ENCODE measurements around the gene CAMK2N1. TPM values are rescaled to one million over a fixed set of nuclear protein-coding genes. Genes with fewer than 3 reads are reported as not detected.

The CAMK2N1 gene
- polyA plus RNA-seq, 1 experiment = 83.1 TPM

- no peak for TF ChIP-seq CTCF (IDR thresholded peaks at IDR 0.05; ENCODE audit: low read depth, low read length)
- Histone ChIP-seq H3K27ac (ENCODE audit: low read depth, low read length) (peak overlapping the region; percentile 68), H3K27me3 (ENCODE audit: control insufficient read depth, insufficient read depth, low read length) (peaks cover 2% of the 10 kb centered on the region), H3K9me3 (ENCODE audit: control insufficient read depth, insufficient read depth, low read length) (peaks cover 10% of the 10 kb centered on the region; the same call in 1 of the 2 replicates), H3K4me3 (ENCODE audit: low read depth, low read length) (peak overlapping the region; percentile 88)
- ChIA-PET CTCF (interaction anchor here (1.2 kb wide), 1 partner anchor 11 kb away, joined by 3 read pairs; no protein-coding TSS in a partner anchor), POLR2A (interaction anchor here (0.8 to 2.0 kb wide), 4 partner anchors 10 to 603 kb away, joined by 3 to 16 read pairs (median 4); partner anchors contain the start of genes MUL1 and OTUD3)
- DNase-seq (ENCODE audit: low read depth, low spot score) = no peak
These were observed 1.2 kb downstream of the CAMK2N1 start for GRCh38 chr1:20484519-20485462.

GRCh38 chr1:20483833-20484518, 2.0 kb downstream of the CAMK2N1 start:
- CTCF ChIA-PET = interaction anchor here (0.7 to 3.2 kb wide), 5 partner anchors 11 to 848 kb away, joined by 3 to 30 read pairs (median 3); no protein-coding TSS in a partner anchor

DNA sequence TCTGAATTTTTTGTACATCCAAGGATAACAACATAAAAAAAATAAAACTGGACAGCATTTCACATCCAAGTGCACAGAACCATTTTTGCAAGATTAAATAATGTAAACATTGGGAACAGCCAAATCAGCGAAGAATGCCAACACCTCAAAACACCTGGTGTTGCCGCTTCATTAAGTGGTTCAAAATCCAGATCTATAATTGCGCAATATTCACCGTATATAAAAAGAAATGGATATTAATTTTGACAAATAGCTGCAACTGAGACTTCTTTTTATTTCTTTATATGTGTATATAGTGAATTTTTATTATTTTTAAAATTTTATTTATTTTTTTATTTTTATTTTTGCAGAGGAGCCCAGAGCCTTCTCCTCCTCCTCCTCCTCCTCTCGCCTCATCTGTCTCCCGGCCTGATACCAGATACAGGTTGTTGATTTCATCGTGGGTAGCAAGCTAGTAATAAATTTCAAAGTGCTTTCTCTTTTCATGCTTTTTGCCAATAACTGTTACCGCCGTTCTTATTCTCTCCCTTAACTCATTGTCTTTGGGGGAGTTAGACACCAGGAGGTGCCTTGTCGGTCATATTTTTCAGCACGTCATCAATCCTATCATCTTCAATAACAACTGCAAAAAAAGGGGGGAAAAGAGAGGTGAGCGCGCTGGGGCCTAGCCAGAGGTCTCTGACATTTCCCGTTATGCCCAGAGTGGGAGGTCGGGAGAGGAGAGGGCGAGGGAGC, 2.7 kb downstream of the CAMK2N1 start:
- no peak for DNase-seq (ENCODE audit: low read depth, low spot score)
- Histone ChIP-seq H3K9me3 (ENCODE audit: control insufficient read depth, insufficient read depth, low read length) (peaks cover 10% of the 10 kb centered on the region; the same call in 1 of the 2 replicates), H3K27me3 (ENCODE audit: control insufficient read depth, insufficient read depth, low read length) (peaks cover 2% of the 10 kb centered on the region), H3K4me3 (ENCODE audit: low read depth, low read length) (peak overlapping the region; percentile 88), H3K27ac (ENCODE audit: low read depth, low read length) (peak overlapping the region; percentile 68)
- POLR2A ChIA-PET = interaction anchor here (0.7 to 2.0 kb wide), 12 partner anchors 9 to 232 kb away, joined by 3 to 16 read pairs (median 4); no protein-coding TSS in a partner anchor
- CTCF ChIA-PET = interaction anchor here (0.7 to 3.2 kb wide), 7 partner anchors 10 to 848 kb away, joined by 3 to 30 read pairs (median 4); no protein-coding TSS in a partner anchor
- TF ChIP-seq CTCF (IDR thresholded peaks at IDR 0.05; ENCODE audit: low read depth, low read length) = no peak

More at GRCh38 chr1:20483833-20484518, 2.0 kb downstream of the CAMK2N1 start:
- peaks cover 10% of the 10 kb centered on the region; the same call in 1 of the 2 replicates for H3K9me3 ChIP-seq (ENCODE audit: control insufficient read depth, insufficient read depth, low read length)
- peak overlapping the region; percentile 88 for H3K4me3 ChIP-seq (ENCODE audit: low read depth, low read length)
- TF ChIP-seq CTCF (IDR thresholded peaks at IDR 0.05; ENCODE audit: low read depth, low read length) = no peak
- peak overlapping the region; percentile 68 for H3K27ac ChIP-seq (ENCODE audit: low read depth, low read length)
- peaks cover 2% of the 10 kb centered on the region for H3K27me3 ChIP-seq (ENCODE audit: control insufficient read depth, insufficient read depth, low read length)
- POLR2A ChIA-PET = interaction anchor here (0.8 to 2.0 kb wide), 7 partner anchors 9 to 157 kb away, joined by 3 to 16 read pairs (median 4); partner anchors contain the start of gene MUL1
- DNase-seq (ENCODE audit: low read depth, low spot score) = no peak

DNA sequence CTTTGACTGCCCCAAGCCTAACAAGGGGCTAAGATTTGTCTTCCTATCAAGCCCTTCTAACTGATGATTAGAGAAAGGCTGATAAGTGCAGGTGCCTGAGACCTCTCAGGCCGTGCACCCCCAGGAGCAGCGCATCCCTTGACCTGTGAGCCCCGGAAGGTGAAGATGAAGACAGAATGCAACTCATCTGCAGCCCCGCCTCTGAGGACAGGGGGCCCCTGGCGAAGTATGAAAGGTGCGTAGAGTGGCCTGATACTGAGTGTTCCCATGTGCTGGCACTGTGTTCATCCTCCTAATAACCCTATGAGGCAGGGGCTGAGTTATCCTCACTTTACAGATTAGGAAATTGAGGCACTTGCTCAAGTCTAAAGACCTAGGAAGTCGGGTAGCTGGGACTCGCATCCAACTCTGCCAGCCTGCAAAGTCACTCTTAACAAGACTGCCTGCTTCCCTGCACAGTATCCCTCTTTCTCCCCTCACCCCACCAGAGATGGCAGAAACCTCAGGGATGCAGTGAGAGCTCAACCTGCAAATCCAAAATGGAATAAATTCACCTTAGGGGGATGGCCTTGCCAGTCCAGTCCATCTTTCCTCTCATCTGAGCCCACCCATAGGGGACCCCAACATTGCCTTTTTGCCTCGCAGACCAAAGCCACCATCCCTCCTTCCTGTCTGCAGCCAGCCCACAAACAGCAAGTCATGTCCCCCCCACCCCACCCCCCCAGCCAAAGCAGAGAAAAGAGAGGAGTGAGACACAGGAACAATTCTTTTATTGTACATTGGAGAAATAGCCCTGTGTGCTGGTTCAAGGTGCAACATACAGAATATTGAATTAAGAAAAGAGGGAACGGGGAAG, 4.1 kb downstream of the CAMK2N1 start:
- TF ChIP-seq CTCF (IDR thresholded peaks at IDR 0.05; ENCODE audit: low read depth, low read length) = no peak
- CTCF ChIA-PET = interaction anchor here (0.8 to 3.2 kb wide), 4 partner anchors 12 to 269 kb away, joined by 3 to 30 read pairs (median 6); no protein-coding TSS in a partner anchor
- no peak overlapping the region for H3K4me3 ChIP-seq (ENCODE audit: low read depth, low read length)

More for the DNA sequence above, 4.1 kb downstream of the CAMK2N1 start:
- Histone ChIP-seq H3K9me3 (ENCODE audit: control insufficient read depth, insufficient read depth, low read length) (peaks cover 10% of the 10 kb centered on the region; the same call in 1 of the 2 replicates), H3K27ac (ENCODE audit: low read depth, low read length) (peak overlapping the region; percentile 73), H3K27me3 (ENCODE audit: control insufficient read depth, insufficient read depth, low read length) (no peaks in the 10 kb centered on the region)
- DNase-seq (ENCODE audit: low read depth, low spot score) = no peak
- POLR2A ChIA-PET = interaction anchor here (1.0 to 1.9 kb wide), 6 partner anchors 10 to 130 kb away, joined by 3 to 13 read pairs (median 4); no protein-coding TSS in a partner anchor

Data from AG04450 (cell line).